HepG2 (cell line): Measurements from ENCODE around the gene POLR3H. TPM values are rescaled to one million over a fixed set of nuclear protein-coding genes. Genes with fewer than 3 reads are reported as not detected.
A peak's percentile ranks its signal among the peaks of the same experiment; 100 is the strongest.

Experiments
- HDAC1 ChIP-seq: sonication (generic); formaldehyde crosslinking; IDR thresholded peaks from 2 replicates; pipeline ENCODE4 v1.5.1; 2020; ENCODE audit warnings: mild to moderate bottlenecking, missing genetic modification reagents
- HHEX ChIP-seq: IDR thresholded peaks from 2 replicates; pipeline ENCODE4 v1.6.1; 2016; ENCODE audit warnings: control low read depth
- HNRNPLL ChIP-seq: fragments of 200-400 bp; formaldehyde crosslinking; IDR thresholded peaks from 2 replicates; pipeline ENCODE4 v1.6.1; 2017; ENCODE audit warnings: mild to moderate bottlenecking, low read depth, low read length; ENCODE audit not compliant: poor library complexity, severe bottlenecking
- MAF1 ChIP-seq: sonication (generic); formaldehyde crosslinking; IDR thresholded peaks from 2 replicates; pipeline ENCODE4 v1.5.0; 2020; ENCODE audit warnings: missing genetic modification reagents, borderline replicate concordance
- MYC ChIP-seq: sonication (generic); formaldehyde crosslinking; IDR thresholded peaks from 2 replicates; pipeline ENCODE4 v1.9.0; 2021; ENCODE audit warnings: missing genetic modification reagents, borderline replicate concordance
- NBN ChIP-seq: fragments of 450-650 bp; conservative IDR thresholded peaks from 2 replicates; pipeline ENCODE4 v1.6.1; 2017
- NFRKB ChIP-seq: fragments of 450-650 bp; IDR thresholded peaks from 2 replicates; pipeline ENCODE4 v1.6.1; 2017
- SMC3 ChIP-seq: IDR thresholded peaks from 2 replicates; pipeline ENCODE4 v1.6.1; 2011; ENCODE audit warnings: low read length, improper control_type of control experiment
- SP1 ChIP-seq, 2 experiments: fragments of 450-650 bp in 1 of 2; sonication (generic) in 1 of 2; formaldehyde crosslinking in 1 of 2; IDR thresholded peaks; 2 replicates each; pipeline versions ENCODE4 v1.4.0 to v1.6.1; 2016 to 2020; ENCODE audit warnings: missing genetic modification reagents in 1 of 2
- TCF12 ChIP-seq, 2 experiments: fragments of 450-650 bp in 1 of 2; sonication (generic) in 1 of 2; formaldehyde crosslinking in 1 of 2; IDR thresholded peaks; 2 replicates each; pipeline versions ENCODE4 v1.6.1 to v1.8.0; 2017 to 2022; ENCODE audit warnings: antibody characterized with exemption in 1 of 2, mild to moderate bottlenecking in 1 of 2, missing genetic modification reagents in 1 of 2, moderate library complexity in 1 of 2
- TEAD2 ChIP-seq: sonication (generic); formaldehyde crosslinking; IDR thresholded peaks from 2 replicates; pipeline ENCODE4 v1.9.0; 2021; ENCODE audit warnings: missing genetic modification reagents
- TEAD3 ChIP-seq: optimal IDR thresholded peaks from 2 replicates; pipeline ENCODE3; 2016; ENCODE audit warnings: borderline replicate concordance
- USF2 ChIP-seq, 2 experiments: sonication (generic) in 1 of 2; formaldehyde crosslinking in 1 of 2; IDR thresholded peaks; 2 replicates each; pipeline versions ENCODE4 v1.5.1 to v1.6.1; 2011 to 2020; ENCODE audit warnings: borderline replicate concordance in 1 of 2, low read depth in 1 of 2, low read length in 1 of 2, mild to moderate bottlenecking in 1 of 2, missing genetic modification reagents in 1 of 2, moderate library complexity in 1 of 2
- ZNF138 ChIP-seq: sonication (generic); formaldehyde crosslinking; IDR thresholded peaks from 2 replicates; pipeline ENCODE4 v1.5.0; 2020; ENCODE audit warnings: mild to moderate bottlenecking, low read depth, missing genetic modification reagents
- ZNF205 ChIP-seq: IDR thresholded peaks from 2 replicates; pipeline ENCODE4 v1.6.1; 2018; ENCODE audit warnings: missing biosample characterization, missing genetic modification reagents
- ZNF460 ChIP-seq: sonication (generic); formaldehyde crosslinking; IDR thresholded peaks from 2 replicates; pipeline ENCODE4 v1.5.1; 2020; ENCODE audit warnings: missing genetic modification reagents, mild to moderate bottlenecking, borderline replicate concordance
- ZNF574 ChIP-seq: sonication (generic); formaldehyde crosslinking; IDR thresholded peaks from 2 replicates; pipeline ENCODE4 v1.4.0; 2020; ENCODE audit warnings: missing genetic modification reagents
- ZNF816 ChIP-seq: sonication (generic); formaldehyde crosslinking; IDR thresholded peaks from 2 replicates; pipeline ENCODE4 v1.8.0; 2022; ENCODE audit warnings: missing genetic modification reagents, mild to moderate bottlenecking, borderline replicate concordance
- ZNF839 ChIP-seq: sonication (generic); formaldehyde crosslinking; IDR thresholded peaks from 2 replicates; pipeline ENCODE4 v1.4.0; 2020; ENCODE audit warnings: missing genetic modification reagents, mild to moderate bottlenecking, borderline replicate concordance
- polyA plus RNA-seq, 8 experiments: library from polyadenylated mRNA; depleted of rRNA in 3 of 8; stranded (reverse) in 7 of 8; unstranded in 1 of 8; fragments of >200 nt; fragmentation: Illumina TruSeq in 4 of 8; extraction: Trizol in 4 of 8; gene quantifications; 2 replicates each; pipeline versions ENCODE4 v1.2.1 to v1.2.3, GENCODE V29; 2011 to 2016; ENCODE audit warnings: low read depth in 4 of 8, missing spikeins in 1 of 8, mixed read lengths in 1 of 8; ENCODE audit not compliant: insufficient read depth in 1 of 8
- total RNA-seq, 5 experiments: library from RNA; depleted of rRNA; stranded (reverse); fragments of >200 nt; fragmentation: Illumina TruSeq; extraction: Trizol; gene quantifications; 2 replicates each; pipeline ENCODE4 v1.2.3, GENCODE V29; 2016; ENCODE audit warnings: low read depth in 1 of 5
- TF ChIP-seq, protein P1 (sequence below): sonication (generic); formaldehyde crosslinking; IDR thresholded peaks from 2 replicates; pipeline ENCODE4 v1.4.0; 2020; ENCODE audit warnings: missing genetic modification reagents, borderline replicate concordance
- TF ChIP-seq, protein P2 (sequence below): sonication (generic); formaldehyde crosslinking; conservative IDR thresholded peaks from 2 replicates; pipeline ENCODE4 v1.8.0; 2022; ENCODE audit warnings: missing genetic modification reagents

The POLR3H gene
- total and polyA plus RNA-seq, 2 of the 13 experiments (the other 11 are each of a cell fraction or from before 2014, with no cell fraction given), result 10.3 to 28.6 TPM

DNA sequence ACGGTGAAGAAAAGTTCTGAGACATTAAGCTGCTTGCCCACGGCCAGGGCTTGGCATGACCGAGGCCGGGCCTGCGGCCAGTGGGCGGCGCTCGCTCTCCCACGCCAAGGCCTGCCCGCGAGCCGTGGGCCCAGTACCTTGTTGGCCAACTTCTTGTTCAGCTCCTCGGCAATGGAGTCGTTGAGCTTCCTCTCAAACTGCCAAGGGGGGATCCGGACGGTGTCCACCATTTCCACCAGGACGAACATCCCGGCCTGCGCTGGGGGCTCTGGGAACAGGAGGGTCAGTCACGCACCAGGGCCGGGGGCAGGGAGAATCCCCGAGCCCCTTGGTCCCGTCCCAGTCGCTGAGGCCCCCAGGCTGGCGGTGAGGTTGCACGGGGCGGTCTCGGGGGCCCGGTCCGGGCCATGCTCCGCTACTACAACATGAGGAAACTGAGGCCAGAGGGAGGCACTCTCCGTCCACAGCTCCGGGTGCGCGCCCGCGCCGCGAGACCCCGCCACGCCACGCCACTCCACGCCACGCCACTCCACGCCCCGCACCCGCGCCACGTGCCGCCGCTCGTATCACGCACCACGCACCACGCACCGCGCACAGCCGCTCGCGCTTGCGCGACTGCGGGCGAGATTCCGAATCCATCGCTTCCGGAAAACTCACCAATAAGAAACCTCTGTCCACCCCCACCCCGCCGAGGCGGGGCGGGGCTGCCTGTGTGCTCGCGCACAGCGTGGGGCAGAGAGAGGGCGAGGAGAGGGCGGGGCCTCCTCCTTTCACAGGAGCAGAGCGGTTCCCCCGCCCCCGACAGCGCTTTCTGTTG, at the start of gene POLR3H (continued):
- TF ChIP-seq USF2 (IDR thresholded peaks at IDR 0.05; ENCODE audit: low read depth, low read length) (no peak), USF2 (CRISPR knock-in tag; IDR thresholded peaks at IDR 0.05; ENCODE audit: borderline replicate concordance) (no peak), NBN (no peak), NFRKB (no peak), TEAD3 (peak; percentile 51), MAF1 (CRISPR knock-in tag) (0 out of 2 replicates have a peak, but pooled peaks have one; percentile 5), SP1 (IDR thresholded peaks at IDR 0.05) (no peak), SP1 (CRISPR knock-in tag; IDR thresholded peaks at IDR 0.05) (peak; percentile 65), ZNF839 (CRISPR knock-in tag) (peak; percentile 77; the same call in 1 of the 2 replicates), MYC (peak; percentile 73; the same call in 1 of the 2 replicates), ZNF460 (CRISPR knock-in tag) (no peak), HNRNPLL (peak; percentile 62), HDAC1 (CRISPR knock-in tag) (peak; percentile 57; the same call in 1 of the 2 replicates), TCF12 (IDR thresholded peaks at IDR 0.05) (no peak), TCF12 (CRISPR knock-in tag; IDR thresholded peaks at IDR 0.05) (peak; percentile 52; the same call in 1 of the 2 replicates), ZNF138 (no peak; the same call in 1 of the 2 replicates), ZNF816 (CRISPR knock-in tag) (no peak), HHEX (CRISPR knock-in tag) (no peak), ZNF574 (CRISPR knock-in tag) (peak; percentile 52; the same call in 1 of the 2 replicates), SMC3 (no peak), ZNF205 (CRISPR knock-in tag) (peak; percentile 45; the same call in 1 of the 2 replicates), TEAD2 (no peak)
- TF ChIP-seq, protein P1, sequence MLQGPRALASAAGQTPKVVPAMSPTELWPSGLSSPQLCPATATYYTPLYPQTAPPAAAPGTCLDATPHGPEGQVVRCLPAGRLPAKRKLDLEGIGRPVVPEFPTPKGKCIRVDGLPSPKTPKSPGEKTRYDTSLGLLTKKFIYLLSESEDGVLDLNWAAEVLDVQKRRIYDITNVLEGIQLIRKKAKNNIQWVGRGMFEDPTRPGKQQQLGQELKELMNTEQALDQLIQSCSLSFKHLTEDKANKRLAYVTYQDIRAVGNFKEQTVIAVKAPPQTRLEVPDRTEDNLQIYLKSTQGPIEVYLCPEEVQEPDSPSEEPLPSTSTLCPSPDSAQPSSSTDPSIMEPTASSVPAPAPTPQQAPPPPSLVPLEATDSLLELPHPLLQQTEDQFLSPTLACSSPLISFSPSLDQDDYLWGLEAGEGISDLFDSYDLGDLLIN (CRISPR knock-in tag), result no peak
- TF ChIP-seq, protein P2, sequence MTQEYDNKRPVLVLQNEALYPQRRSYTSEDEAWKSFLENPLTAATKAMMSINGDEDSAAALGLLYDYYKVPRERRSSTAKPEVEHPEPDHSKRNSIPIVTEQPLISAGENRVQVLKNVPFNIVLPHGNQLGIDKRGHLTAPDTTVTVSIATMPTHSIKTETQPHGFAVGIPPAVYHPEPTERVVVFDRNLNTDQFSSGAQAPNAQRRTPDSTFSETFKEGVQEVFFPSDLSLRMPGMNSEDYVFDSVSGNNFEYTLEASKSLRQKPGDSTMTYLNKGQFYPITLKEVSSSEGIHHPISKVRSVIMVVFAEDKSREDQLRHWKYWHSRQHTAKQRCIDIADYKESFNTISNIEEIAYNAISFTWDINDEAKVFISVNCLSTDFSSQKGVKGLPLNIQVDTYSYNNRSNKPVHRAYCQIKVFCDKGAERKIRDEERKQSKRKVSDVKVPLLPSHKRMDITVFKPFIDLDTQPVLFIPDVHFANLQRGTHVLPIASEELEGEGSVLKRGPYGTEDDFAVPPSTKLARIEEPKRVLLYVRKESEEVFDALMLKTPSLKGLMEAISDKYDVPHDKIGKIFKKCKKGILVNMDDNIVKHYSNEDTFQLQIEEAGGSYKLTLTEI (CRISPR knock-in tag), result no peak
